ENCODE measurements around the gene STXBP6. TPM values are rescaled to one million over a fixed set of nuclear protein-coding genes. Genes with fewer than 3 reads are reported as not detected.

Gene STXBP6
- total RNA-seq, 1 experiment from 2014 or later: 0.27 TPM

DNA sequence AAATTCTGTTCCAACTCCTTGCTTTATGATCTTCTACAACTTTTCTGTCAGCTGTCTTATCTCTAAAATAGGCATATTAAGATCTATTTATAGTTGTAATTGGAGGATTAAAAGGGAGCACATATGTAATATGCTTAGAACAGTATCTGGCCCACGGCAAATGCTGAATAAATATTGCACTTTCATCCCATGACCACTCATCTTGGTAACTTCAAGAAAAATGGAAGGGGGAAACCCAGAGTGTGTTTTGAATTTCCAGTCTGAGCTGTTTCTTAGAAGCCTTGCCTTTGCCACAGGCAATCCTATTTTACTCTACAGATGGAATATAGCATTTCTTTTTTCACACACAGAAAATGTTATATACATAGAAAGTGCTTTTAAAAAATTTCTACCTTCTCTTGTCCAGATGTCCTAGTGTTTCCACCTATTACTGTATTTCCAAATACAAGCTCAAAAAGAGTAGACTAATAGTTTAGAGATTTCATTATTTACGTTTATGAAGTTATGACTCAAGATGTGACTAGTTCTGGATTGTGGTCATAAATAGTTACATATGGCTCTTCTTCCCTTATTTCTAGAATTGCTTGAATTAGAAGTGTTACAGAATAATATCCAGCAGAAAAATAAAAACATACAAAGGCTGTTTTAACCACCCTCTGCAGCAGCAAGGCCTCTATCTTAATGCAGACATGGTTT, 6.2 kb upstream of the STXBP6 start (continued):
- TF ChIP-seq ZNF274 (IDR thresholded peaks at IDR 0.05; ENCODE audit: low read depth, low read length) (no peak), FOSL1 (IDR thresholded peaks at IDR 0.05; ENCODE audit: low read depth) (no peak), EZH2phosphoT487 (IDR thresholded peaks at IDR 0.05; ENCODE audit: borderline replicate concordance) (no peak), POLR2AphosphoS5 (IDR thresholded peaks at IDR 0.05; ENCODE audit: low read depth, low read length) (no peak), POLR2A (IDR thresholded peaks at IDR 0.05; ENCODE audit: borderline replicate concordance, extremely low read depth, insufficient read depth, insufficient read length) (no peak), ZFX (IDR thresholded peaks at IDR 0.05) (no peak), CBX3 (IDR thresholded peaks at IDR 0.05; ENCODE audit: low read depth) (no peak), EGR1 (IDR thresholded peaks at IDR 0.05; ENCODE audit: low read depth) (no peak), SRF (IDR thresholded peaks at IDR 0.05; ENCODE audit: low read depth) (no peak)
- TF ChIP-seq, protein P1, sequence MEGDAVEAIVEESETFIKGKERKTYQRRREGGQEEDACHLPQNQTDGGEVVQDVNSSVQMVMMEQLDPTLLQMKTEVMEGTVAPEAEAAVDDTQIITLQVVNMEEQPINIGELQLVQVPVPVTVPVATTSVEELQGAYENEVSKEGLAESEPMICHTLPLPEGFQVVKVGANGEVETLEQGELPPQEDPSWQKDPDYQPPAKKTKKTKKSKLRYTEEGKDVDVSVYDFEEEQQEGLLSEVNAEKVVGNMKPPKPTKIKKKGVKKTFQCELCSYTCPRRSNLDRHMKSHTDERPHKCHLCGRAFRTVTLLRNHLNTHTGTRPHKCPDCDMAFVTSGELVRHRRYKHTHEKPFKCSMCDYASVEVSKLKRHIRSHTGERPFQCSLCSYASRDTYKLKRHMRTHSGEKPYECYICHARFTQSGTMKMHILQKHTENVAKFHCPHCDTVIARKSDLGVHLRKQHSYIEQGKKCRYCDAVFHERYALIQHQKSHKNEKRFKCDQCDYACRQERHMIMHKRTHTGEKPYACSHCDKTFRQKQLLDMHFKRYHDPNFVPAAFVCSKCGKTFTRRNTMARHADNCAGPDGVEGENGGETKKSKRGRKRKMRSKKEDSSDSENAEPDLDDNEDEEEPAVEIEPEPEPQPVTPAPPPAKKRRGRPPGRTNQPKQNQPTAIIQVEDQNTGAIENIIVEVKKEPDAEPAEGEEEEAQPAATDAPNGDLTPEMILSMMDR (IDR thresholded peaks at IDR 0.05 in 2 of 3, conservative IDR thresholded peaks at IDR 0.05 in 1 of 3; ENCODE audit: borderline replicate concordance in 1 of 3, insufficient read depth in 1 of 3, low read depth in 2 of 3, low read length in 2 of 3): no peak
- TF ChIP-seq, protein P2, sequence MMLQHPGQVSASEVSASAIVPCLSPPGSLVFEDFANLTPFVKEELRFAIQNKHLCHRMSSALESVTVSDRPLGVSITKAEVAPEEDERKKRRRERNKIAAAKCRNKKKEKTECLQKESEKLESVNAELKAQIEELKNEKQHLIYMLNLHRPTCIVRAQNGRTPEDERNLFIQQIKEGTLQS (IDR thresholded peaks at IDR 0.05): no peak

DNA sequence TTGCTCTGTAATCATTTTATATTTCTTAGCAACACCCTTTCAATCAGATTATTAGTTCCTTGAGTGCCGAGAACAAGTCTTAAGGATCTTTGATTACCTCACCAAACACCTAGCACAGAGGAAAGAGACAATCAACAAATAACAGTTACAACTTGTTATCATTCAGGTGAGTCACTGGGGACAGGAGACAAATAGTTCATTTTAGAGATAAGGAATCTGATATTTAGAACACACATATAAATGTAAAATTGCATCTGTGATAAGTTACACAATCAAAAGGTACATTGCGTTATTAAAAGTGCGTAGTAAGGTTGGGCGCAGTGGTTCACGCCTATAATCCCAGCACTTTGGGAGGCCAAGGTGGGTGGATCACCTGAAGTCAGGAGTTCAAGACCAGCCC, 5.1 kb upstream of the STXBP6 start:
- TF ChIP-seq EZH2 (IDR thresholded peaks at IDR 0.05) (no peak), YY1 (IDR thresholded peaks at IDR 0.05; ENCODE audit: extremely low read depth, insufficient replicate concordance, low read depth, low read length) (no peak), ELF1 (IDR thresholded peaks at IDR 0.05; ENCODE audit: borderline replicate concordance, low read depth) (no peak), SRF (IDR thresholded peaks at IDR 0.05; ENCODE audit: low read depth) (no peak), ZNF274 (IDR thresholded peaks at IDR 0.05; ENCODE audit: low read depth, low read length) (no peak)
- TF ChIP-seq, protein P2 (IDR thresholded peaks at IDR 0.05): no peak
- TF ChIP-seq, protein P3, sequence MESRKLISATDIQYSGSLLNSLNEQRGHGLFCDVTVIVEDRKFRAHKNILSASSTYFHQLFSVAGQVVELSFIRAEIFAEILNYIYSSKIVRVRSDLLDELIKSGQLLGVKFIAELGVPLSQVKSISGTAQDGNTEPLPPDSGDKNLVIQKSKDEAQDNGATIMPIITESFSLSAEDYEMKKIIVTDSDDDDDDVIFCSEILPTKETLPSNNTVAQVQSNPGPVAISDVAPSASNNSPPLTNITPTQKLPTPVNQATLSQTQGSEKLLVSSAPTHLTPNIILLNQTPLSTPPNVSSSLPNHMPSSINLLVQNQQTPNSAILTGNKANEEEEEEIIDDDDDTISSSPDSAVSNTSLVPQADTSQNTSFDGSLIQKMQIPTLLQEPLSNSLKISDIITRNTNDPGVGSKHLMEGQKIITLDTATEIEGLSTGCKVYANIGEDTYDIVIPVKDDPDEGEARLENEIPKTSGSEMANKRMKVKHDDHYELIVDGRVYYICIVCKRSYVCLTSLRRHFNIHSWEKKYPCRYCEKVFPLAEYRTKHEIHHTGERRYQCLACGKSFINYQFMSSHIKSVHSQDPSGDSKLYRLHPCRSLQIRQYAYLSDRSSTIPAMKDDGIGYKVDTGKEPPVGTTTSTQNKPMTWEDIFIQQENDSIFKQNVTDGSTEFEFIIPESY (IDR thresholded peaks at IDR 0.05; ENCODE audit: extremely low read depth, insufficient replicate concordance, low read length): no peak
- TF ChIP-seq, protein P1 (IDR thresholded peaks at IDR 0.05 in 2 of 3, conservative IDR thresholded peaks at IDR 0.05 in 1 of 3; ENCODE audit: borderline replicate concordance in 1 of 3, insufficient read depth in 1 of 3, low read depth in 2 of 3, low read length in 2 of 3): no peak
- POLR2A ChIA-PET: no interaction called here
- Histone ChIP-seq H3K79me2 (ENCODE audit: insufficient read depth, low read length) (no peaks in the 10 kb centered on the region), H3K9me3 (ENCODE audit: control insufficient read depth in 1 of 2, insufficient read depth in 1 of 2, low read depth in 1 of 2, low read length in 2 of 2) (peaks cover 6 to 7% of the 10 kb centered on the region in 2 experiments; a peak in 2 of 4 replicates), H3K4me3 (replicated peaks in 1 of 2; ENCODE audit: low read depth in 1 of 2, low read length in 2 of 2) (no peak overlapping the region), H3K27ac (ENCODE audit: low read depth, low read length) (no peak overlapping the region), H3K9me2 (ENCODE audit: insufficient read depth) (no peaks in the 10 kb centered on the region), H3K9ac (ENCODE audit: low read length) (no peak overlapping the region), H3K4me2 (ENCODE audit: low read length) (no peak overlapping the region), H3K36me3 (ENCODE audit: control insufficient read depth in 1 of 2, insufficient read depth in 2 of 2, low read length in 2 of 2) (no peaks in the 10 kb centered on the region), H3K27me3 (ENCODE audit: insufficient read depth, low read length) (no peaks in the 10 kb centered on the region), H4K20me1 (ENCODE audit: insufficient read depth) (no peaks in the 10 kb centered on the region), H3K4me1 (ENCODE audit: control insufficient read depth in 1 of 2, insufficient read depth in 2 of 2, low read length in 2 of 2) (no peaks in the 10 kb centered on the region), H2AFZ (ENCODE audit: low read depth, low read length, poor library complexity, severe bottlenecking) (no peak overlapping the region)
- DNase-seq (ENCODE audit: low read depth, low spot score) (no peak), ATAC-seq (no peak)
- CTCF ChIA-PET: no interaction called here
- BruUV-seq (replicated peaks): no TSS peak
- intact Hi-C loops (cut with micrococcal nuclease): no loop called here
- RAD21 ChIA-PET (ENCODE audit: low non-redundant PET in 1 of 2, low total read pairs in 2 of 2, uncharacterized antibody in 2 of 2, unreplicated experiment in 2 of 2): no interaction called here

Data from HCT116 (cell line).